M059J (cell line): ENCODE results near the gene IGFLR1. TPM values are rescaled to one million over a fixed set of nuclear protein-coding genes. Genes with fewer than 3 reads are reported as not detected.
A peak's percentile ranks its signal among the peaks of the same experiment; 100 is the strongest.

ENCODE experiments used
- DNase-seq: peaks from one replicate; pipeline ENCODE4 v3.0.0-alpha.2; 2012; ENCODE audit warnings: low read depth
- total RNA-seq: library from RNA; depleted of rRNA; stranded (reverse); fragments of >200 nt; shearing (Covaris generic); gene quantifications from 2 replicates; pipeline ENCODE4 v1.2.3, GENCODE V29; 2014

IGFLR1 gene
- total RNA-seq, 1 experiment from 2014 or later = 8.8 TPM

GRCh38 chr19:35755550-35756376 lies 13.5 kb upstream of the IGFLR1 start:
- DNase-seq = no peak

- DNase-seq = no peak
Measured at GRCh38 chr19:35755131-35755549, 12.9 kb upstream of the IGFLR1 start.

- no peak for DNase-seq
Measured at GRCh38 chr19:35754370-35755130, 12.3 kb upstream of the IGFLR1 start.

GRCh38 chr19:35753634-35754369 lies 11.6 kb upstream of the IGFLR1 start:
- no peak for DNase-seq

- no peak for DNase-seq
Measured at GRCh38 chr19:35752746-35753350, 10.6 kb upstream of the IGFLR1 start.

- no peak for DNase-seq
Measured at GRCh38 chr19:35751839-35752745, 9.8 kb upstream of the IGFLR1 start.

- no peak for DNase-seq
Measured at GRCh38 chr19:35750167-35750566, 7.9 kb upstream of the IGFLR1 start.

GRCh38 chr19:35748106-35749020 lies 6.1 kb upstream of the IGFLR1 start, which contains the start of gene LIN37:
LIN37 (plus strand) TSS chr19:35748576; CDS start chr19:35748725, 149 bp downstream.
- peak; percentile 99 for DNase-seq

- no peak for DNase-seq
Measured at GRCh38 chr19:35746531-35746930, 4.3 kb upstream of the IGFLR1 start.

GRCh38 chr19:35746087-35746462 lies 3.8 kb upstream of the IGFLR1 start:
- no peak for DNase-seq

- DNase-seq = peak; percentile 99
Measured at GRCh38 chr19:35745328-35746086, 3.3 kb upstream of the IGFLR1 start, which contains the start of the genes PSENEN and U2AF1L4. PSENEN (plus strand) TSS chr19:35745651; CDS start chr19:35745931, 280 bp downstream. U2AF1L4 (minus strand) TSS chr19:35745418; CDS start chr19:35745391, 27 bp downstream.

GRCh38 chr19:35744430-35745327 lies 2.4 kb upstream of the IGFLR1 start:
- DNase-seq = peak; percentile 96

- no peak for DNase-seq
Measured at GRCh38 chr19:35743640-35744429, 1.6 kb upstream of the IGFLR1 start.

- DNase-seq = no peak
Measured at GRCh38 chr19:35741203-35741515, 1.1 kb downstream of the IGFLR1 start.

- DNase-seq = peak; percentile 97
Measured at GRCh38 chr19:35740423-35741202, 1.6 kb downstream of the IGFLR1 start.

GRCh38 chr19:35740108-35740422 lies 2.2 kb downstream of the IGFLR1 start:
- DNase-seq = no peak
